Liver (tissue), 9 donors: Measurements from ENCODE around the gene CSNK2A3. TPM values are rescaled to one million over a fixed set of nuclear protein-coding genes. Genes with fewer than 3 reads are reported as not detected.

ENCODE experiments used
- DNase-seq: peaks from one replicate; pipeline ENCODE4 v3.0.0-alpha.2; 2017; ENCODE audit warnings: low spot score
- H3K27ac ChIP-seq, 2 donors: one replicate each; pipeline ENCODE4 v1.7.0; 2013; ENCODE audit warnings: inconsistent platforms in 2 of 2, low read length in 2 of 2, control low read depth in 1 of 2, low read depth in 1 of 2, mild to moderate bottlenecking in 1 of 2
- H3K27me3 ChIP-seq, 4 donors: one replicate each; pipeline versions ENCODE4 v1.6.1 to v1.7.0; 2013; ENCODE audit warnings: low read length in 3 of 4, inconsistent platforms in 1 of 4, mild to moderate bottlenecking in 1 of 4, moderate library complexity in 1 of 4; ENCODE audit not compliant: control insufficient read depth in 4 of 4, insufficient read depth in 4 of 4
- H3K36me3 ChIP-seq, 4 donors: one replicate each; pipeline versions ENCODE4 v1.6.1 to v1.7.0; 2013; ENCODE audit warnings: low read length in 3 of 4, mild to moderate bottlenecking in 3 of 4, low read depth in 1 of 4, moderate library complexity in 1 of 4; ENCODE audit not compliant: control insufficient read depth in 4 of 4, insufficient read depth in 3 of 4
- H3K4me1 ChIP-seq, 4 donors: one replicate each; pipeline versions ENCODE4 v1.6.1 to v1.7.0; 2013; ENCODE audit warnings: low read length in 3 of 4, mild to moderate bottlenecking in 3 of 4, moderate library complexity in 1 of 4; ENCODE audit not compliant: control insufficient read depth in 4 of 4, insufficient read depth in 4 of 4
- H3K4me3 ChIP-seq, 3 donors: one replicate each; pipeline versions ENCODE4 v1.6.1 to v1.7.0; 2013; ENCODE audit warnings: low read length in 3 of 3, control low read depth in 1 of 3, low read depth in 1 of 3, mild to moderate bottlenecking in 1 of 3
- H3K9ac ChIP-seq, 2 donors: one replicate each; pipeline ENCODE4 v1.7.0; 2013; ENCODE audit warnings: low read length in 2 of 2, mild to moderate bottlenecking in 2 of 2, moderate library complexity in 2 of 2, control low read depth in 1 of 2, low read depth in 1 of 2
- H3K9me3 ChIP-seq, 4 donors: one replicate each; pipeline versions ENCODE4 v1.6.1 to v1.7.0; 2013; ENCODE audit warnings: low read length in 3 of 4; ENCODE audit not compliant: control insufficient read depth in 4 of 4
- ATF3 ChIP-seq: IDR thresholded peaks from 2 replicates; pipeline ENCODE4 v1.6.1; 2016; ENCODE audit warnings: antibody characterized with exemption
- CTCF ChIP-seq: fragments of 150-350 bp; IDR thresholded peaks from 2 replicates; pipeline ENCODE4 v1.5.1; 2017; ENCODE audit warnings: improper control_type of control experiment, low read depth, low read length; ENCODE audit not compliant: missing input control
- EGR1 ChIP-seq, 2 donors: IDR thresholded peaks; 2 replicates each; pipeline ENCODE4 v1.6.1; 2016 to 2018; ENCODE audit warnings: antibody characterized with exemption in 2 of 2, low read depth in 2 of 2
- FOXA1 ChIP-seq: IDR thresholded peaks from 2 replicates; pipeline ENCODE4 v1.6.1; 2016; ENCODE audit warnings: antibody characterized with exemption
- FOXA2 ChIP-seq: IDR thresholded peaks from 2 replicates; pipeline ENCODE4 v1.6.1; 2016; ENCODE audit warnings: antibody characterized with exemption
- GABPA ChIP-seq, 2 donors: IDR thresholded peaks in 1 of 2; conservative IDR thresholded peaks in 1 of 2; 2 replicates each; pipeline ENCODE4 v1.6.1; 2016; ENCODE audit warnings: antibody characterized with exemption in 2 of 2, mild to moderate bottlenecking in 1 of 2, moderate library complexity in 1 of 2
- HNF4A ChIP-seq, 2 donors: conservative IDR thresholded peaks; 2 replicates each; pipeline ENCODE4 v1.6.1; 2016; ENCODE audit warnings: antibody characterized with exemption in 2 of 2, mild to moderate bottlenecking in 2 of 2
- HNF4G ChIP-seq: IDR thresholded peaks from 2 replicates; pipeline ENCODE4 v1.6.1; 2016; ENCODE audit warnings: antibody characterized with exemption
- JUND ChIP-seq, 2 donors: IDR thresholded peaks; 2 replicates each; pipeline ENCODE4 v1.6.1; 2016; ENCODE audit warnings: antibody characterized with exemption in 2 of 2
- MAX ChIP-seq: IDR thresholded peaks from 2 replicates; pipeline ENCODE4 v1.6.1; 2016; ENCODE audit warnings: antibody characterized with exemption
- NR2F2 ChIP-seq: IDR thresholded peaks from 2 replicates; pipeline ENCODE4 v1.6.1; 2016; ENCODE audit warnings: antibody characterized with exemption
- RAD21 ChIP-seq, 2 donors: IDR thresholded peaks; 2 replicates each; pipeline ENCODE4 v1.6.1; 2016; ENCODE audit warnings: antibody characterized with exemption in 2 of 2, mild to moderate bottlenecking in 2 of 2
- REST ChIP-seq: IDR thresholded peaks from 2 replicates; pipeline ENCODE4 v1.6.1; 2016; ENCODE audit warnings: antibody characterized with exemption, mild to moderate bottlenecking
- RXRA ChIP-seq, 2 donors: IDR thresholded peaks; 2 replicates each; pipeline ENCODE4 v1.6.1; 2017 to 2018; ENCODE audit warnings: antibody characterized with exemption in 2 of 2, mild to moderate bottlenecking in 1 of 2
- SP1 ChIP-seq: IDR thresholded peaks from 2 replicates; pipeline ENCODE4 v1.6.1; 2018; ENCODE audit warnings: antibody characterized with exemption, mild to moderate bottlenecking
- TAF1 ChIP-seq: conservative IDR thresholded peaks from 2 replicates; pipeline ENCODE4 v1.6.1; 2016; ENCODE audit warnings: antibody characterized with exemption, mild to moderate bottlenecking
- YY1 ChIP-seq: IDR thresholded peaks from 2 replicates; pipeline ENCODE4 v1.6.1; 2016; ENCODE audit warnings: antibody characterized with exemption, mild to moderate bottlenecking
- ZBTB33 ChIP-seq: IDR thresholded peaks from 2 replicates; pipeline ENCODE4 v1.6.1; 2016; ENCODE audit warnings: antibody characterized with exemption
- WGBS: extraction: QIAGEN DNeasy Blood & Tissue Kit; methylation state at CpG from one replicate; pipeline ENCODE4 v1.1.7; 2013; 5-methylcytosine and 5-hydroxymethylcytosine counted together
- polyA plus RNA-seq, 2 donors: library from polyadenylated mRNA; stranded (reverse) in 1 of 2; unstranded in 1 of 2; fragments of 200-250 nt in 1 of 2; fragments of >200 nt in 1 of 2; fragmentation: Nextera tagmentation in 1 of 2; extraction: Ambion mirVana in 1 of 2; gene quantifications; one replicate each; pipeline versions ENCODE4 v1.2.1 to v1.2.3, GENCODE V29; 2013 to 2015
- total RNA-seq, 2 donors: library from RNA; depleted of rRNA; stranded (reverse); fragments of >200 nt; gene quantifications; one replicate each; pipeline ENCODE4 v1.2.3, GENCODE V29; 2014
- donor health status: healthy.
- donor health status: healthy.
- donor health status: healthy.
- donor health status: healthy.
- donor health status: healthy.

CSNK2A3 gene
- total and polyA plus RNA-seq, 4 donors = 0.51 to 0.92 (median 0.59) TPM; not detected in 1

- no peaks in the 10 kb centered on the region for H3K9me3 ChIP-seq
- no peak overlapping the region for H3K4me3 ChIP-seq
- H3K36me3 ChIP-seq = no peaks in the 10 kb centered on the region
- no peak overlapping the region for H3K27ac ChIP-seq
- H3K27me3 ChIP-seq = no peaks in the 10 kb centered on the region
- TF ChIP-seq REST (no peak), SP1 (no peak), GABPA (IDR thresholded peaks at IDR 0.05 in 1 of 2, conservative IDR thresholded peaks at IDR 0.05 in 1 of 2) (no peak), FOXA2 (no peak), ZBTB33 (no peak), YY1 (no peak), HNF4G (no peak), CTCF (no peak), RXRA (IDR thresholded peaks at IDR 0.05) (no peak), MAX (no peak), FOXA1 (no peak), TAF1 (no peak), ATF3 (no peak), EGR1 (IDR thresholded peaks at IDR 0.05; ENCODE audit: low read depth in 2 of 2) (no peak), RAD21 (IDR thresholded peaks at IDR 0.05) (no peak), JUND (IDR thresholded peaks at IDR 0.05) (no peak), HNF4A (conservative IDR thresholded peaks at IDR 0.05) (no peak), NR2F2 (no peak)
- peaks cover 0 to 4% (median 0%) of the 10 kb centered on the region in 4 donors for H3K4me1 ChIP-seq
- no peak for DNase-seq
- WGBS = 93% methylated on average over 5 of the region's 5 CpGs
- no peak overlapping the region for H3K9ac ChIP-seq
Observed at GRCh38 chr11:11390068-11390771, 37.2 kb upstream of the CSNK2A3 start.
